NCI-H1436 (cell line): ENCODE data around the gene STAG2.

Experiments used
- DNase-seq: peaks from one replicate; lab custom pipeline; 2025; lab: John Stamatoyannopoulos, UW

Gene STAG2

DNA sequence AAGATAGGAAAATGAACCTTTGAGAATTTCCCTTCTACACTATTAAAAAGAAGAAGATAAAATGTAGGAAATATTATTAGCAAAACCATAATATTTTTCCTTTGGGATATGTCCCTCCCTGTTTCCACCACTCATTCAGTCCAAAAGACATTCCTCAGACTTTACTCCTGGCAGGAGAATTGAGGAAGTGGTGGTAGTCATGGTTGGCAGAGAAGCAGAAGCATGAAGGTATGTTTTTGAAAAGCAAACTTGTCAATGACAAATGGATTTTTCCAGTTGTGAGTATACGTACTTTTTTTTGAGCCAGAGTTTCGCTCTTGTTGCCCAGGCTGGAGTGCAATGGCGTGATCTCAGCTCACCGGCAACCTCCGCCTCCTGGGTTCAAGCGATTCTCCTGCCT, 13.7 kb downstream of the STAG2 start:
- DNase-seq, result no peak

DNA sequence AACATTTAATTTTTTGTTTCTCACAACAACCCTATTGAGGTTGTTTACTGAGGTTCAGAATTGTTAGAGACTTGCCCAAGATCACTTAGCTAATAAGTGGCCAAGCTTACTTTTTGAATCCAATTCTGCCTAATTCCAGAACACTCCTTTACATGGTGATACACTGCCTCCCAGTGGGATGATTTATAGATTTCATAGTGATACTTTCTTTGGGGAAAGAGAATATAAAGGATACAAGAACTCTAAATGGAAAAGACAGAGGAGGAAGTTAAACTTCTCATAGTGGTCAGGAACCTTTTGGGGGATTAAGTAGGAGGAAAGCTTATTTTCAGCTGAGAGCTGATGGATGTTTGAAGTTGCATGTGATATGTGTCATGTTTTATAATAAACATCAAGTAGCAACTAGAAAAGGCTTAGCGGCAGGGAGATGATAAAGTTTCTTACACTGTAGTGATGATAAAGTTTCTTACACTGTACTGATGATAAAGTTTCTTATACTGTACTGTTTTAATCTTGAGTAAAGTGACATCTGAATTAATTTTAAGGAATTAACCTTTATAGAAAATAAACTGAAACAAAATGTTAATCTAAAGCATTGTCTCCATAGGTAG, 15.3 kb downstream of the STAG2 start:
- no peak for DNase-seq

DNA sequence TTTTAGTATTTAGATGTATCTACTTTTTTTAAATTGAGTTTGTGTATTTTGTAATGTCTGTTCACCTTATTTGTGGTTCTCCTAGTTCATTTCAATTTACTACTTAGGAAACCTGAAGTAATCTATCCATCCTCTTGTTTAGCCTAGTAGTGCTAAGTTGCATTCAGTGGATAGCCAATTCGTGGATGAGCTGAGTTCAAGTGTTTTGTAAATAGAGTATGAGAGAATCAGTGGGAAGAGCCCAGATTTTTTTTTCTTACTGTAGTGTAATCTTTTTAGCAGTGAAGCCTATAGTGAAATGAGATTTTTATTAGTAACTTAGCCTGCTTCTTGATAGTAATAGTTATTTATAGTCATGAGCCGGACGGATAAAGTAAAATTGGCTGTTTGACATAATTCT, 21.7 kb downstream of the STAG2 start:
- DNase-seq, result no peak

DNA sequence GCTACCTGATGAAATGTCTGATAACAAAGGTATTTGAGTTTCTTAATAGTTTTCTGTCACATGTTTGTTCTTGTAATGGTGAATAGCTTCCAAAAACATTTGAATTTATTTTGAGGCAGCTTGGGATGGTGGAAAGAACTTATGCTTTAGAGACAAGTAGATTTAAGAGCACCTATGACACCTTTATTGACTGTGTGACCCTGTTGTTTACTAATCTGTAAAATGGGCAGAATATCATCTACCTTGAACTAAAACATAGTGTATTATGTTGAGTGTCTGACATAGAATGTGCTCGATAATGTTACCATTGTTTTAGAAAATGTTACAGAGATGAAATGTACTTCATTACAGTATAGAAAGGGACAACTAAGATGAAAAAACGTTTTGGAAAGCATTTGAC, 24.9 kb downstream of the STAG2 start:
- DNase-seq, result no peak

DNA sequence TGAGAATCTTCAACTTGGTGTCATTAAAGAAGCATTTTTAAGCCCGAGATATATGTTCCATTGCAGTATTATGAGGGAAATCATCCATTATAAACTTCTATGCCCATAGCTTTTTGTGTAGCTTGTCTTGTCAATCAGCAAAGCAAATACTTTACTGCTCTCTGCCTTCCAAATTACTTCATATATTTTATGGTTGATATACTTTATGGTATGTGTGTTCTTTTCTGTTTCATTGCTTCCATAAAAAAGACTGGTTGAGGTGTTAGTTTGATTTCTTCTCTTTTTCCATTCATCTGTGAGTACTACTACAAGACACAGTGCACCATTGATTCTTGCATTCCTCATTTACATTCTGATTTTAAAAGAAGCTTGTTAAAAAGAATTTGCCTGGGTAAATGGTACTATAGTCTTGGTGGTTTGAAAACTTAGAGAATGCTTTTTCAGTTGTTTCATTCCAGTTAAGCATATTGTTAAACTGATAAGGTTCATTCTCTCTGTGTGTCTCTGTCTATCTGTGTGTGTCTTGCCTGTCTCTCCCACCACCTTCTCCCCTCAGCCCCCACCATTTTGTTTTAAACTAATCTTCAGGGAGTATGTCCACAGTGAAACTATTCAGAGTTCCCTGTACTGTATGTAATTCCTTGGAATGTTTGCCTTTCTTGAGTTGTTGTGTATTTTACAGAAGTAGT, 27.1 kb downstream of the STAG2 start:
- no peak for DNase-seq

DNA sequence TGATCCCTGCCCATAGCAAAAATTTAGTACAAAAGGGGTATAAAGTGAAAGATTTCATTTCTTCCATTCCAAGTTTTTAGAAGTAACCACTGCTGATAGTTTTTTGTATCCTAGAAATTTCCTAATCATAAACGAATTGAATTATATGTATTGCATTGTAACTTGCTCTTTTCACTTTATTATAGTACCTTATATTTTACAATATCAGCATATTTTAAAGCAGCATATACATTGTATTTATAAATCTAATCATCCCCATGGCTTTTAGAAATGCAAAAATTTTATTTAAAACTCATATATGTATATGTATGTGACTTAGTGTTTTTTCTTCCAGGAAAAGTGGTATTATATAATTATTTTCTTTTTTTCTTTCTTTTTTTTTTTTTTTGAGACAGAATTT, 27.7 kb downstream of the STAG2 start:
- DNase-seq, result no peak

DNA sequence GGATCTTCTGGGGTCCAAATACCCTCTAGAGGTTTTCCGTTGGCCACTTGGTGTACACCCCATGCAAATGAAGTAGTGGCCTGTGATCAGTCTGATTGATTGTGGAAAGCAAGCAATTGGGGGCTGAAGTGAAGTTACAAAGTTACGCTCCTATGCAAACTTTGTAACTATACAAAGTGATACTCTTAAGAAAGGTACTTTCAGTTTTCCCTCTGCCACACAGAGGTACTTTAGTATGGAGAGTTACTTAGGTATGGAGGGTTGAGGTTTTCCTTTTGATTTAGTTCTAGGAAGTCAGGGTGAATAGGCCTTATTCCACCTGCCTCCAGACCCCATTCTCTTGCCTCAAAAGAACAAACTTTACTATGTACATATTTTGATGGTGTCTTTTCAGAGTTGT, 28.7 kb downstream of the STAG2 start:
- no peak for DNase-seq

DNA sequence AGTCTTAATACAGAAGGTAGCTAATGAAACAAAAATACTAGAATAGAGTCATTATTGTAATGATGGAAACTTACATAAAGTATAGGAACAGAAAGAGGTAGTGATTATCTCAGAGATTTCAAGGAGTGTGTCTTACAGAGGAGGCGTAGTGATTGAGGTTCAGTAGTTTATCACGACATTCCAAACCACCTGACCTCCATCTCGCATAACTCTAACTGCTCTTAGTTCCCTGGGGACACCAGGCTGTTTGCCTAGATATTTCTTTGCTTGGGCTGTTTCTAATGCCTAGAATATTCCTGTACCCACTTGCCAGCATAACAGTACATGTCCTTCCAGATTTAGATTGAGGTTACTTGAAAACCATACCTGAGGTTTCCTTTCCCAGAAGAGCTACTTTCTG, 29.1 kb downstream of the STAG2 start:
- no peak for DNase-seq

DNA sequence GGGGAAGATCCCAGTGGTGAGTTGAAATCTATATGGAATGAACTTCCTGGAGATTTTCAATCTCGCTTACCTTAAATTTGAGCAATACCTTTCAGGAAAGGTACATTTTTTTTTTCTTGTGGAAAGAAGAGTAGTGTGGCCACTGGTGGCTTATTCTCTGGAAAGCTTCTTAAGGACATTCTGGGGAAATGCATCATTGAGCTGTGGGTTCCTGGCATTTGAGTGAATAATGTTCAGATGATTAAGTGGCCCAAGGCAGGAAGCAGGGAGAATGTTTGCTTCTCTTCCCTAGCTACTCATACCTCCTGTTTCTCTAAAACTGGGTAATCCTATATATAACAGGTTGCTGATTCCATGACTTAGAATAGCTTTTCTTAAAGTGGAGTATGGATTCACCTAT, 31.8 kb downstream of the STAG2 start:
- DNase-seq, result no peak

DNA sequence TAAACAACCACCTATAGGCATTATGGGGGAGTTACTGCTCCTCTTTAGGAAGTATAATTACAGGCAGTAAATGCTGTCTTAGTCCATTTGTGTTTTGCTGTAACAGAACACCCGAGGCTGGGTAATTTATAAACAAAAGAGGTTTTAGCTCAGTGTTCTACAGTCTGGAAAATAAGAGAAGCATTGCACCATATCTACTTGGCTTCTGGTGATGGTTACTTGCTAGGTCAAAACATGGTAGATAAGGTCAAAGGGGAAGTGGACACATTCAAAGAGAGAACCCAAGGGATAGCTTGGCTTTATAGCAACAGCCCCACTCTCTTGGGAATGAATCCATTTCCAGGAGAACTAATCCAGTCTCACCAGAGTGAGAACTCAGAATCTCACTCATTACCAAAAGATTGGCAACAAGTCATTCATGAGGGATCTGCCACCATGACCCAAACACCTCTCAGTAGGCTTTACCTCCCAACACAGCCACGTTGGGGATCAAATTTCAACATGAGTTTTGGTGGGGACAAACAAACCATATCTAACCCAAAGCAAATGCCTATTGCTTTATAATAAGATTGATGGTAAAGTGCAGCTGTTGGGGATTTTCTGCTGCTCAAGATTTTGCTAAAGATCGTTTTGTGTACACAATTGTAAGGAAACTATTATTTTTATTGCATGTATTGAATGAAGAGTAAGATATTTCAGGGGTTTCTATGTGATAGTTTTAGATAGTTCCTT, 32.6 kb downstream of the STAG2 start:
- no peak for DNase-seq

DNA sequence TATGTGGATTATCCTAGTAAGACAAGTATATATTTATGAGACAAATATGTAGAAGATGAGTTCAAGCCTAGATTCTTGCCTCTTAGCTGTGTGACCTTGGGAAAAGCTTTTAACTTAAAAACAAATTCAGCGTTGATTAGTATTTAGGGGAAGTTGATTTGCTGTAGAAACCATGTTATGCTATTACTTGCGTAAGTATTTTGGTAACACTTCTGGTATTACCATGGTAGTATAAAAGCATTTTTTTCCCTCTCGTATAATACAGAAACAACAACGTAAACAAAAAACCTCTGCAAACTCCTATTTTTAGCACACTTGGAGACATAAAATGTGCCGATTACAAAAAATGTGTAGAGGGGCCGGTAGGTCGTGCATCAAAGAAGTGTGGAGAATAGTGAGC, 33.2 kb downstream of the STAG2 start:
- no peak for DNase-seq

DNA sequence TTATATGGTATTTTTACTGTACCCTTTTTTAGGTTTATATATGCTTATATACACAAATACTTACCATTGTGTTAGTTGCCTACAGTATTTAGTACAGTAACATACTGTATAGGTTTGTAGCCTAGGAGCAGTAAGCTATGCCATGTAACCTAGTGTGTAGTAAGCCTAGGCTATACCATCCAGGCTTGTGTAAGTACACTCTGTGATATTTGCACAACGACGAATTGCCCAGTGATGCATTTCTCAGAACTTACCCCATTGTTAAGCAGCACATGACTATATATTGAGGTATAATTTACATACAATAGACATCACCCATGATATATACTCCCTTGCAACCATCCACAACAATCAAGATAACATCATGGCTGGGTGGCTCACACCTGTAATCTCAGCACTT, 40.1 kb downstream of the STAG2 start:
- DNase-seq, result no peak

DNA sequence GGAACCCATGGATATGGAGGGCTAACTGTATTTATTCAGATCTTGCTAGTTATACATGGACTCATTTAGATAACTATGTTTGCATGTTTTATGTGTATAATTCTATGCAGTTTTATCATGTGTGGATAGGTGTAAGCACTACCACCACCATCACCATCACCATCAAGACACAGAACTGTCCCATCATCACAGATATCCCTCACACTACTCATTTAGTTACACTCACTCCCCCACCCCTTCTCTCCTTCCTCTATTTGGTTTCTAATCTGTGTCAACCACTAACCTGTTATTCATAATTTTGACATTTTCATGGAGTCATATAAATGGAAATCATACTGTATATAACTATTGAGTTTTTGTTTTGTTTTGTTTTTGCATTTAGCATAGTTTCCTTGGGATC, 43.7 kb downstream of the STAG2 start:
- DNase-seq, result no peak

DNA sequence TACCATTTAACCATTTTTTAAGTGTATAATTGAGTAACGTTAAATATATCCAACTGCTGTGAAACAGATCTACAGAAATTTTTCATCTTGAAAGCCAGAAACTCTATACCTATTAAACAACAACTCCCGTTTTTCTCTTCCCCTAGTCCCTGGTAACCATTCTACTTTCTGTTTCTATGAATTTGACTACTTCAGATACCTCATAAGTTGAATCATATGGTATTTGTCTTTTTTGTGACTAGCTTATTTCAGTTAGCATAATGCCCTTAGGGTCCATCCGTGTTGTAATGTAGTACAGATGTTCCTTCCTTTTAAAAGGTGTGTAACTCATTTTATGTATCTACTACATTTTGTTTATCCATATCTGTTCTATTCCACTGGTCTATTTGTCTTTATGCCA, 48.7 kb downstream of the STAG2 start:
- no peak for DNase-seq

DNA sequence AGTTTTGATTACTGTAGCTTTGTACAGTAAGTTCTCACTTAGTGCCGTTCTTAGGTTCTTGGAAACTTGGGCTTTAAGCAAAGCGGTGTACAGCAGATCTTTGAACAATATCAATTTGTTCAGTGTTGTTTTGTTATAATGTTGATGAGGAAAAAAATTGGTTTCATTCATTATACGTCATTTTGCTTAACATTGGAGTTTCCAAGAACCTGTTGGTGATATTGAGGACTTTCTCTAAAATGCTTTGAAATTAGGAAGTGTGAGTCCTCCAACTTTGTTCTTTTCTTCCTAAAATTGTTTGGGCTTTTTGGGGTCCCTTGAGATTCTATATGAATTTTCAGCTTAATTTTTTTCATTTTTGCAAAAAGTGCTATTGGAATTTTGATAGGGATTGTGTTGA, 49.1 kb downstream of the STAG2 start:
- DNase-seq, result no peak

DNA sequence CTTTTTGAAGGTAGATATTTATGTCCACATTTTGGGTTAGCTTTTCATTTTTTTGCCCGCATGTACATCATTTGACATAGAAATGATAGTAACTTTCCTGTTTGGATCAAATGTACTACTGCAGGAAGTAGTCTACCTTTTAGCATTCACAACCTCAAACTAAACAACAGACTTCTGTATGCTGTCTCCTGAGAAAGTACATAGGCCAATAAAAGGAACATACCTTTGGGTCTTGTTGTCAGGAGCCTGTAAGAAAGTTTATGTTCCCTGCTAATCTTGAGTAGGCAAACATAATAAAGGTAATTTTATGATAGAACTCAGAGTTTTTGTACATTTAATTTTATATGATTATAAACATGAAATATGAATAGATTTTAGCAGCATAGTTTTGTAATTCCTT, 54.2 kb downstream of the STAG2 start:
- no peak for DNase-seq

DNA sequence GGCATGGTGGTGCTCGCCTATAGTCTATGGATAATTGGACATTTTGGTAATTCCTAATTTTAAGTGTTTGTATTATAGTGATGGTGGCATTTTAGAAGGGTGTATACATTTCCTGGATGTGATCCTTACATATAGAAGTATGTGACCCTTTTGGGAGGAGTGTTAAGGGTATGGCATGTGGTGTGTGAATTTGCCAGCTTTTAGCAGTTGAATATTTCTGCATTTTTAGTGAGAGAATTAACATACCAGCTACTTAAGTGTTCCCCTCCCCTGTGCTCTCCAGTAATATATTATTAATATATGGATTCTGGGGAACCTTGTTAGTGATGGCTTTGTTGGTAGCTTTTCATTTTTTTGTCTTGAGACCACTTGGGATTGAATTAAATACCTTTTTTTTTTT, 55.3 kb downstream of the STAG2 start:
- DNase-seq, result no peak

DNA sequence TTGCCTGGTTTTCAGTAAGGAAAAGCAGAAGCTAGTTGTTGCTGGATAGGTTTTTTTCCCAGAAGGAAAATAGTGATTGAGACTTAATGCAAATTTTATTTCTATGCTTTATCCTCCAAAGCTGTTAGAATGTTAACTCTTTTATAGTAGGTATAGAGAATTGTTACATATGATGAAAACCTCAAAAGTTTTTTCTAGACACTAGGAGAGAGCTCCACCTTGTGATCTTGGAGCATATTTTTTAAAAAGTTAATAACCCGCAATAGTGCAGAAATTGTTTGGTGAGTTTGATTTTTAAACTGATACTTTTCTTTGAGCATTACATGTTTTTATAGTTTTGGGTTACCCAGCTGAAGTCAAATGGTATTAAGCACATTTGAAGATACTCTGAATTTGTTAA, 56.5 kb downstream of the STAG2 start:
- DNase-seq, result no peak

DNA sequence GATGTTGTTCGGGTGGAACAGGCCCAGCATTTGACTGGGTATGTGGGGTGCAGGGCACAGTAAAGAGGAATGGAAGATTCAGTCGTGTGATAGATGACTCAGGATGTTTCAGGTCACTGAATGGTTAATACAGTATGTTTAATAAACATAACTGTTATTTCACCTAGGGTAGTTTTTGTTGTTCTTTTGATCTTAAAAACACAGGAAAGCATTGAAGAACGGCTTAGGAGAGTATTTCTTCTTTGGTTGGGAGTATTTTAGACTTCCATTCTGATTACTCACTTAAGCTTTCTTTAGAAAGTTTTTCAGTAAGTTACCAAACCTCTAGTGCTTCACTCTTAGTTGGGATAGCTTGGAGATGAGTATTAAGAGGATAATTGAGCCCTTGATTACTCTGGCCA, 62.3 kb downstream of the STAG2 start:
- DNase-seq, result no peak

DNA sequence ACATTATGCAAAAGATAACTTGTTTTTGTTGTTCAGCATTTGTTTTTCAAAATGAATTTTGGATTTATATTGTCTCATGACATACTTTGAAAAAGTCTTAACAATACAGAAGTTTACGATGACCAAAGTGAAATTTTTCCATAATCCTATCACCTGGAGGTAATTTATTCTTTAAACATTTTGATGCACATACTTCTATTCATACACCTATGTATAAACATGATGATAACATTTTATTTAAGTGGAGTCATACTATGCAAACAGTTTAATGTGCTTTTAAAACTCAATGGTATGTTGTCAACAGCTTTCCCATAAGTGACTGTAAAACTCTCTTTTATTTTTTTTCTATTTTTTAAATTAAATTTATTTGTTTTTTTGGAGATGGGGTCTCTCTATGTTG, 65.0 kb downstream of the STAG2 start:
- DNase-seq, result no peak

DNA sequence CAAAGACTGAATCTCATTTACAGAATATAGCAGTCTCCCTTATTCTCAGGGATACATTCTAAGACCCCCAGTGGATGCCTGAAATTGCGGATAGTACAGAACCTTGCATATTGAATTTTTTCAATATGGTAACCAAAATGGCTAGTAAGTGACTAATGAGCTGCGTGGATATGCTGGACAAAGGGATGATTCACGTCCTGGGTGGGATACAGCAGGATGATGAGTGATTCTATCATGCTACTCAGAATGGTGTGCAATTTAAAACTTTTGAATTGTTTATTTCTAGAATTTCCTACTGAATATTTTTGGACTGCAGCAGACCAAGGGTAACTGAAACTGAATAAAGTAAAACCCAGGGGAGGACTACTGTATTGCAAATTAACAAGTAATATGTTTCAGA, 66.7 kb downstream of the STAG2 start:
- DNase-seq, result no peak

DNA sequence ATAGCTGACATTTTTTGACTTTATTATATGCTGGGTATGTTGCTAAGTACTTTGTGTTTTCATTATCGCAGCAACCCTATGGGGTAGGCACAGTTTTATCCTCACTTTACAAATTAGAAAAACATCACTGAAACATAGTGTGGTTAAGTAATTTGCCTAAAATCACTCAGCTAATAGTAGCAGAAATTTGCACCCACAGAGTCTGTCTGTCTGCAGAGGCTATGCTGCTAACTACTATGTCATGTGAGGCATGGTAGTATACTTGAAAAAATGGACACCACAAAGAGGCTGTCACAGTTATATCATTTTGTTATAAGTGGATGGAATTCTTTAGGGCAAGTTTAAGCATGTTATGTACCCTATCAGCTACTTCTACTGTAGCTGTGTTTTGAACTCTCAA, 69.0 kb downstream of the STAG2 start:
- DNase-seq, result no peak

DNA sequence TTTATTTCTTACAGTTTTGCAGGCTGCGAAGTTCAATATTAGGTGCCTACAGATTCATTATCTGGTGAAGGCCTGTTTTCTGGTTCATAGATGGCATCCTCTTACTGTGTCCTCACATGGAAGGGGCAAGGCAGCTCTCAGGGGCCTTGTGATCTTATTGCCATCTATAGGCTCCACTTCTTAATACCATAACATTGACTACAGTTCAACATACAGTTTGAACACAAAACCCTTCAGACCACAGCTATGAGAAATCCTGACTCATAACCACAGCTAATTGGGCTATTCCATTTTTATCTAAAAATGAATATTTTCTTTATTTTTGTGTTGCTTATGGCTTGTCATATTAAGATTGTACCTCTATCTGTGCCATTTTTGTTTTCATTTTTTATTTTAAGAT, 72.3 kb downstream of the STAG2 start:
- no peak for DNase-seq

DNA sequence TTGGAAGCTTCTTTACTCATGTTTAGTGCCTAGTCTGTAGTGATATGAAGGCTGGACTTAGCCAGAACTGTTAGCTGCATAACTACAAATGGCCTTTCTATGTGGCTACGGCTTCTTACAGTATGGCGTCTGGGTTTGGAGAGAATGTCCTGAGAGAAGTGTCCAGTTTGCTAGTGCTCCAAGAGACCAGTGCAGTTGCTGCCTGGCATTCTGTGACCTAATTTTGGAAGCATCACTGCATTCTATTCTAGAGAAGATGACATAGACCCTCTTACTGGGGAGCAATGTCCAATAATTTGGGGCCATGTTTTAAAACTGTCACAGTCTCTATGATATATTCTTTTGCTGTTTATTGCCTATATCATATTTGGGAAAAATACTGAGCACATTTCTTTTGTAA, 74.2 kb downstream of the STAG2 start:
- DNase-seq, result no peak
